Testis (tissue), 2 donors: ENCODE measurements around the gene PWWP2B.

Source experiments
- CTCF ChIP-seq, 3 experiments: fragments of 450-650 bp in 2 of 3; fragments of 200-600 bp in 1 of 3; sonication (generic) in 1 of 3; IDR thresholded peaks; one replicate each; pipeline ENCODE4 v1.5.1; 2016 to 2019; ENCODE audit warnings: antibody characterized with exemption in 3 of 3, mild to moderate bottlenecking in 2 of 3, moderate library complexity in 1 of 3
- POLR2A ChIP-seq: fragments of 450-650 bp; IDR thresholded peaks from one replicate; pipeline ENCODE4 v1.6.1; 2017; ENCODE audit warnings: antibody characterized with exemption, mild to moderate bottlenecking, moderate library complexity

GRCh38 chr10:132390921-132391675 lies 5.9 kb upstream of the PWWP2B start:
- TF ChIP-seq CTCF (IDR thresholded peaks at IDR 0.05) = no peak
- TF ChIP-seq POLR2A = no peak
